HepG2 (cell line): Measurements from ENCODE around the gene OSGIN1. TPM values are rescaled to one million over a fixed set of nuclear protein-coding genes. Genes with fewer than 3 reads are reported as not detected.

Experiments
- ADNP ChIP-seq: sonication (generic); formaldehyde crosslinking; IDR thresholded peaks from 2 replicates; pipeline ENCODE4 v1.4.0; 2020; ENCODE audit warnings: missing genetic modification reagents
- ATAD3A ChIP-seq: sonication (generic); formaldehyde crosslinking; IDR thresholded peaks from 2 replicates; pipeline ENCODE4 v1.4.0; 2020; ENCODE audit warnings: missing genetic modification reagents
- CC2D1A ChIP-seq: sonication (generic); formaldehyde crosslinking; IDR thresholded peaks from 2 replicates; pipeline ENCODE4 v1.8.1; 2023; ENCODE audit warnings: mild to moderate bottlenecking, missing genetic modification reagents
- FOXO1 ChIP-seq: sonication (generic); formaldehyde crosslinking; IDR thresholded peaks from 2 replicates; pipeline ENCODE4 v1.4.0; 2020; ENCODE audit warnings: missing genetic modification reagents
- KLF12 ChIP-seq: sonication (generic); formaldehyde crosslinking; IDR thresholded peaks from 2 replicates; pipeline ENCODE4 v1.4.0; 2020; ENCODE audit warnings: missing genetic modification reagents, borderline replicate concordance
- NCOR1 ChIP-seq: fragments of 200-600 bp; sonication (generic); IDR thresholded peaks from 2 replicates; pipeline ENCODE4 v1.7.0; 2017; ENCODE audit warnings: antibody characterized with exemption, low read length, borderline replicate concordance
- RERE ChIP-seq: IDR thresholded peaks from 2 replicates; pipeline ENCODE4 v1.6.1; 2016; ENCODE audit warnings: low read depth, missing genetic modification reagents, missing compliant biosample characterization
- RORA ChIP-seq: sonication (generic); formaldehyde crosslinking; IDR thresholded peaks from 2 replicates; pipeline ENCODE4 v1.5.0; 2020; ENCODE audit warnings: mild to moderate bottlenecking, missing genetic modification reagents, moderate library complexity
- ZGPAT ChIP-seq: IDR thresholded peaks from 2 replicates; pipeline ENCODE4 v1.6.1; 2016; ENCODE audit warnings: mild to moderate bottlenecking
- ZNF10 ChIP-seq: sonication (generic); formaldehyde crosslinking; IDR thresholded peaks from 2 replicates; pipeline ENCODE4 v1.4.0; 2020; ENCODE audit warnings: mild to moderate bottlenecking, low read depth, missing genetic modification reagents, borderline replicate concordance
- ZNF34 ChIP-seq: sonication (generic); formaldehyde crosslinking; IDR thresholded peaks from 2 replicates; pipeline ENCODE4 v1.4.0; 2020; ENCODE audit warnings: mild to moderate bottlenecking, missing genetic modification reagents, borderline replicate concordance
- ZNF619 ChIP-seq: sonication (generic); formaldehyde crosslinking; IDR thresholded peaks from 2 replicates; pipeline ENCODE4 v1.4.0; 2020; ENCODE audit warnings: mild to moderate bottlenecking, missing genetic modification reagents
- ZNF761 ChIP-seq: sonication (generic); formaldehyde crosslinking; conservative IDR thresholded peaks from 2 replicates; pipeline ENCODE4 v1.4.0; 2020; ENCODE audit warnings: mild to moderate bottlenecking, missing genetic modification reagents
- ZNF780A ChIP-seq: sonication (generic); formaldehyde crosslinking; IDR thresholded peaks from 2 replicates; pipeline ENCODE4 v1.8.0; 2022; ENCODE audit warnings: mild to moderate bottlenecking, missing genetic modification reagents, moderate library complexity
- ZNF878 ChIP-seq: sonication (generic); formaldehyde crosslinking; IDR thresholded peaks from 2 replicates; pipeline ENCODE4 v1.8.1; 2023; ENCODE audit warnings: mild to moderate bottlenecking, missing genetic modification reagents, moderate library complexity
- polyA plus RNA-seq, 8 experiments: library from polyadenylated mRNA; depleted of rRNA in 3 of 8; stranded (reverse) in 7 of 8; unstranded in 1 of 8; fragments of >200 nt; fragmentation: Illumina TruSeq in 4 of 8; extraction: Trizol in 4 of 8; gene quantifications; 2 replicates each; pipeline versions ENCODE4 v1.2.1 to v1.2.3, GENCODE V29; 2011 to 2016; ENCODE audit warnings: low read depth in 4 of 8, missing spikeins in 1 of 8, mixed read lengths in 1 of 8; ENCODE audit not compliant: insufficient read depth in 1 of 8
- total RNA-seq, 5 experiments: library from RNA; depleted of rRNA; stranded (reverse); fragments of >200 nt; fragmentation: Illumina TruSeq; extraction: Trizol; gene quantifications; 2 replicates each; pipeline ENCODE4 v1.2.3, GENCODE V29; 2016; ENCODE audit warnings: low read depth in 1 of 5
- TF ChIP-seq, protein P1 (sequence below): sonication (generic); formaldehyde crosslinking; IDR thresholded peaks from 2 replicates; pipeline ENCODE4 v1.8.0; 2022; ENCODE audit warnings: missing genetic modification reagents, mild to moderate bottlenecking, inconsistent platforms, borderline replicate concordance
- TF ChIP-seq, protein P2 (sequence below): sonication (generic); formaldehyde crosslinking; IDR thresholded peaks from 2 replicates; pipeline ENCODE4 v1.9.0; 2021; ENCODE audit warnings: missing genetic modification reagents, mild to moderate bottlenecking, borderline replicate concordance
- TF ChIP-seq, protein P3 (sequence below): IDR thresholded peaks from 2 replicates; pipeline ENCODE4 v1.6.1; 2018; ENCODE audit warnings: missing genetic modification reagents
- TF ChIP-seq, protein P4 (sequence below): IDR thresholded peaks from 2 replicates; pipeline ENCODE4 v1.6.1; 2016; ENCODE audit warnings: mild to moderate bottlenecking, missing biosample characterization, missing genetic modification reagents

OSGIN1 gene
- total and polyA plus RNA-seq, 2 of the 13 experiments (the other 11 are each of a cell fraction or from before 2014, with no cell fraction given): 20.5 to 27.1 TPM

GRCh38 chr16:83947642-83948234 lies 5.3 kb upstream of the OSGIN1 start (continued):
- TF ChIP-seq ZNF34 (CRISPR knock-in tag): no peak
- TF ChIP-seq FOXO1 (CRISPR knock-in tag): peak; percentile 48; the same call in 1 of the 2 replicates
- TF ChIP-seq, protein P1, sequence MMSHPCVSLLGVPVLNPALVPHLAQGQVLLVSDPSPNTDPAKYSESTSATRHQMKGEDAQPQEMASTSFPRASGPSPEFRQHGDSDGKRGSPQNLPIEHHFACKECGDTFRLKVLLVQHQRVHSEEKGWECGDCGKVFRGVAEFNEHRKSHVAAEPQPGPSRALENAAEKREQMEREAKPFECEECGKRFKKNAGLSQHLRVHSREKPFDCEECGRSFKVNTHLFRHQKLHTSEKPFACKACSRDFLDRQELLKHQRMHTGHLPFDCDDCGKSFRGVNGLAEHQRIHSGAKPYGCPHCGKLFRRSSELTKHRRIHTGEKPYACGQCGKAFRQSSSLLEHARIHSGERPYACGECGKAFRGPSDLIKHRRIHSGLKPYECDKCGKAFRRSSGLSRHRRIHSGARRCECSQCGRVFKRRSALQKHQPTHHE (CRISPR knock-in tag): no peak
- TF ChIP-seq KLF12: no peak
- TF ChIP-seq ZNF619 (CRISPR knock-in tag): no peak
- peak; percentile 47; the same call in 1 of the 2 replicates for TF ChIP-seq NCOR1
- TF ChIP-seq ZNF878: no peak
- no peak for TF ChIP-seq ZGPAT (CRISPR knock-in tag)
- TF ChIP-seq, protein P2, sequence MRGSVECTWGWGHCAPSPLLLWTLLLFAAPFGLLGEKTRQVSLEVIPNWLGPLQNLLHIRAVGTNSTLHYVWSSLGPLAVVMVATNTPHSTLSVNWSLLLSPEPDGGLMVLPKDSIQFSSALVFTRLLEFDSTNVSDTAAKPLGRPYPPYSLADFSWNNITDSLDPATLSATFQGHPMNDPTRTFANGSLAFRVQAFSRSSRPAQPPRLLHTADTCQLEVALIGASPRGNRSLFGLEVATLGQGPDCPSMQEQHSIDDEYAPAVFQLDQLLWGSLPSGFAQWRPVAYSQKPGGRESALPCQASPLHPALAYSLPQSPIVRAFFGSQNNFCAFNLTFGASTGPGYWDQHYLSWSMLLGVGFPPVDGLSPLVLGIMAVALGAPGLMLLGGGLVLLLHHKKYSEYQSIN (CRISPR knock-in tag): no peak
- no peak for TF ChIP-seq ATAD3A (CRISPR knock-in tag)
- TF ChIP-seq CC2D1A (CRISPR knock-in tag): no peak
- TF ChIP-seq, protein P3, sequence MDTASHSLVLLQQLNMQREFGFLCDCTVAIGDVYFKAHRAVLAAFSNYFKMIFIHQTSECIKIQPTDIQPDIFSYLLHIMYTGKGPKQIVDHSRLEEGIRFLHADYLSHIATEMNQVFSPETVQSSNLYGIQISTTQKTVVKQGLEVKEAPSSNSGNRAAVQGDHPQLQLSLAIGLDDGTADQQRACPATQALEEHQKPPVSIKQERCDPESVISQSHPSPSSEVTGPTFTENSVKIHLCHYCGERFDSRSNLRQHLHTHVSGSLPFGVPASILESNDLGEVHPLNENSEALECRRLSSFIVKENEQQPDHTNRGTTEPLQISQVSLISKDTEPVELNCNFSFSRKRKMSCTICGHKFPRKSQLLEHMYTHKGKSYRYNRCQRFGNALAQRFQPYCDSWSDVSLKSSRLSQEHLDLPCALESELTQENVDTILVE (CRISPR knock-in tag): no peak
- no peak for TF ChIP-seq ZNF761 (CRISPR knock-in tag)
- no peak for TF ChIP-seq ZNF780A
- TF ChIP-seq, protein P4, sequence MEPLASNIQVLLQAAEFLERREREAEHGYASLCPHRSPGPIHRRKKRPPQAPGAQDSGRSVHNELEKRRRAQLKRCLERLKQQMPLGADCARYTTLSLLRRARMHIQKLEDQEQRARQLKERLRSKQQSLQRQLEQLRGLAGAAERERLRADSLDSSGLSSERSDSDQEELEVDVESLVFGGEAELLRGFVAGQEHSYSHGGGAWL (CRISPR knock-in tag): no peak
- no peak for TF ChIP-seq RERE (CRISPR knock-in tag)
- TF ChIP-seq ZNF10 (CRISPR knock-in tag): no peak
- no peak for TF ChIP-seq RORA (CRISPR knock-in tag)
- TF ChIP-seq ADNP (CRISPR knock-in tag): no peak
